ENCODE data around the gene CYP26B1. TPM values are rescaled to one million over a fixed set of nuclear protein-coding genes. Genes with fewer than 3 reads are reported as not detected.

Gene CYP26B1
- total RNA-seq, 1 experiment from 2014 or later: 1.8 TPM

DNA sequence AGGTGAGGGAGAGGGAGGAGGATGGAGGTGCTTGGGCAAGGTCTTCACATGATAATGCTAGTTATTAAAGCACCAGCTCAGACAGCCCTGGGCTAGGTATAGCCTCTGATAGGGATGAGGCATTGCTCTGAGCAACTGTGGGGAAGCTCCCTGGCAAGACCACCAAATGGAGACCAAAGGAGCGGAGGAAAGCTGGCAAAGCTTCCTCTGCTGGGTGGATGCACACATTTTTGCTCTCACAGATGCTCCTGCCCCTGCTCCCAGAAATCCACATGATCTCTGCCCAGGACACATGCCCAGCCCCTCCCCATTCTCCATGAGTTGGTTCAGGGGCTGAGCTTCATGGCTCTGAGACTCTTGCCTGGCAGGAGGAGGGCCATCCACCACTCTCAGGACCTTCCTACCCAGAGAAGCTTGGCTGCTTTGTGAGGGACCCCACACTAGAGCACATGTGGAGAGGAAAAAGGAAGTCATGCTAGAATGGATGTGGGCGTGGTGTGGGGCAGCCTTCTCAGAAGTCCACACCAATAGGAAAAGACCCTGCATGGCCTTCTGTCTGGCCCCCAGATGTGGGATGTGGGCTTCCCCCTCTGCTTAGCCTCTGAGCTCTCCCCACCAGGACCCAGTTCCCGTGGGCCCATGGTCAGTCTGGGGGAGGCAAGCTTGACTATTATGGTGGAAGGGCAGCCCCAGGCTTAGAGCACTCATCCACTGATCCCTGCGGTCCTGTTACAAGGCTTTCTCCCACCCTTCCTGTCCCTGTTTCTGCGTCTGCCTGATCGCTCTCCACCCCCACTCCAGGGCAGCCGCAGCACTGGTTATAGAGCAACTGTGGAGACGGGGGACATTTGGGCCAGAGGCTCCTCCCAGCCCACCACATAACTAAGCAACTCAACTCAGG, 10.5 kb upstream of the CYP26B1 start:
- in situ Hi-C loops (cut with HindIII; ENCODE audit: low pct_unique_long_range_greater_than_20kb, low sequenced_read_pairs): no loop called here
- no peak for DNase-seq (ENCODE audit: low read depth, low spot score)

DNA sequence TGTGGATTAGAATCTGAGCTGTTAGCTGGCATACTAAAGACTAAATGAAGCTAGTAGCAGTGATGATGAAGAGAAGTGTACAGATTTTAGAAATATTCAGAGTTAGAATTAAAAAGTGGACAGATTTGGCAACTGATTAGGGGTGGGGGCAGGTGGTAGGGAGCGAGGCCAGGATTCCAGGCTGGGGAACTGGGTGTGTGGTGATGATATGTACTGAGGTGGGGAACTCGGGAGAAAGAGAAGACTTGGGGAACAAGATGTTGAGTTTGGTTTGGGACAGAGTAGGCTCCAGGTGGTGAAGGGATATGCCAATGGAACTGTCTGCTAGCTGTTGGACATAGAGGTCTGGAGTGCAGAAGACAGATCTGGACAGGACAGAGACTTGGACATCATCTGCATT, 9.2 kb upstream of the CYP26B1 start:
- in situ Hi-C loops (cut with HindIII; ENCODE audit: low pct_unique_long_range_greater_than_20kb, low sequenced_read_pairs): no loop called here
- DNase-seq (ENCODE audit: low read depth, low spot score): no peak

GRCh38 chr2:72155737-72156136, 8.1 kb upstream of the CYP26B1 start:
- no peak for DNase-seq (ENCODE audit: low read depth, low spot score)
- in situ Hi-C loops (cut with HindIII; ENCODE audit: low pct_unique_long_range_greater_than_20kb, low sequenced_read_pairs): no loop called here

- in situ Hi-C loops (cut with HindIII; ENCODE audit: low pct_unique_long_range_greater_than_20kb, low sequenced_read_pairs): no loop called here
- no peak for DNase-seq (ENCODE audit: low read depth, low spot score)
These were observed 7.5 kb upstream of the CYP26B1 start for GRCh38 chr2:72155151-72155550.

DNA sequence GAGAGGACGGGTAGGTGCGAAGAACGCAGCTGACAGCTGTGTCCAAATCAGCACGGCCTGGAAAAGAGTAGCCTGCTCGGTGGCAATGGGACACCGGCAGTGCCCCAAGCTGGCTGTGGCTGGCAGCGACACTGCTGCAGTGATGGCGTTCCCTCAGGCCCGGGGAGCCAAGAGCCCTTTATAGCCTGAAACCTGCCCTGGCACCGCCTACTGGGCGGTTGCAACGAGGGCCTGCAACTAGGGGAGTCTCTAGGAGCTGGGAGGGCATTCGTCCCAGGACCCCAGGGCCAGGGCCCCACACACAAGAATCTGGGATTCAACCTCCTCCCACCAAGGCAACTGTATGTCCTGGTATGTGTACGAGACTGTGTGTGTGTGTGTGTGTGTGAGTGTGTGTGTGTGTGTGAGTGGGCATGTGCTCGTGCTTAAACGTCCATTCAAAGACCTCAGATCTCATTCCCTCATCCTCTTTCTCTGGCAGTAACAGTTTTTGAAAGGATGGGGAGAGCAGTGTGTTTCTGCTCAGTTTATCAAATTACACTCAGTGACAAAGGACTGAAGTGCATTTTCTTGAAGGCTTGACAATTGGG, 6.8 kb upstream of the CYP26B1 start:
- in situ Hi-C loops (cut with HindIII; ENCODE audit: low pct_unique_long_range_greater_than_20kb, low sequenced_read_pairs): no loop called here
- no peak for DNase-seq (ENCODE audit: low read depth, low spot score)

DNA sequence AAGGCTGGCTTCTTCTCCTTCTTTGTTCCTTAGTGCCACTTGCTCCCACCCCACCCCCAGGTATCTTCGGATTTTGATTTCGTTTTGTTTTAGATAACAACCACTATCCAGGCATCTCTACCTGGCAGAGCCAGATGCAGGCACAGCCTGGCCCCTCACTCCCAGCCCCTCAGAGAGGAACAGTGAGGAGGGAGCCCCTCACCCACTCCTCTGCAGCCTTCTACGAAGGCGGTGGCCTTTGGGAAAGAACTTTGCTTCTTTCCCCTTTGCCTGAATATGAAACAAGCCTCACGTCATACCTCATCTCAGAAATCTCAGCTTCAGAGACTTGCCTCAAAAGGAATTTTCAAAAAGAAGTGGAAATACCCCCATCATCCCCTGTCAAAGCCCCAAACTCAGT, 6.3 kb upstream of the CYP26B1 start:
- in situ Hi-C loops (cut with HindIII; ENCODE audit: low pct_unique_long_range_greater_than_20kb, low sequenced_read_pairs): no loop called here
- no peak for DNase-seq (ENCODE audit: low read depth, low spot score)

- no peak for DNase-seq (ENCODE audit: low read depth, low spot score)
- in situ Hi-C loops (cut with HindIII; ENCODE audit: low pct_unique_long_range_greater_than_20kb, low sequenced_read_pairs): no loop called here
These were observed 5.5 kb upstream of the CYP26B1 start for GRCh38 chr2:72153026-72153791.

DNA sequence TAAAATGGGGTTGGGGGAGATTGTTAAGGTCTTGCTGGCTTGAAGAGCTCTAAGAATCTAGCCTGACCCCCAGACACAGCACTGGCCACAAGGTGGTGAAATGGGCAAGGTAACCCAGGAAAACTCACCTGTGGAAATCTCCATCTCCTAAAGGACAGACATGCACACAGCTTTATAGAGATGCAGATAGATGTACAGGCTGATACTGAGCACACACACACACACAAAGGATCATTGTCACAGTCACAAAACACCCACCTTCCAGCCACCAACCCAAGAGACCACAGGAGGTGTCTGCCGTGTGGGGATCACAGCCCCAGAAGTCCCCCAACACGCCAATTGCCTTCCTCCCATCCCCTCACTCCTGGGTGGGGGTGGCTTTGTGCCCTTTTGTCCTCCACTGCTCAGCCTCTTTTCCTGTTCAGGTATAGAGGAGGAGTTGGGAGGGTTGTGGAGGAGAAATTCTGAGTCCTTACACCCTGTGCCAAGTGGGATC, 3.2 kb upstream of the CYP26B1 start:
- in situ Hi-C loops (cut with HindIII; ENCODE audit: low pct_unique_long_range_greater_than_20kb, low sequenced_read_pairs): no loop called here
- DNase-seq (ENCODE audit: low read depth, low spot score): no peak

DNA sequence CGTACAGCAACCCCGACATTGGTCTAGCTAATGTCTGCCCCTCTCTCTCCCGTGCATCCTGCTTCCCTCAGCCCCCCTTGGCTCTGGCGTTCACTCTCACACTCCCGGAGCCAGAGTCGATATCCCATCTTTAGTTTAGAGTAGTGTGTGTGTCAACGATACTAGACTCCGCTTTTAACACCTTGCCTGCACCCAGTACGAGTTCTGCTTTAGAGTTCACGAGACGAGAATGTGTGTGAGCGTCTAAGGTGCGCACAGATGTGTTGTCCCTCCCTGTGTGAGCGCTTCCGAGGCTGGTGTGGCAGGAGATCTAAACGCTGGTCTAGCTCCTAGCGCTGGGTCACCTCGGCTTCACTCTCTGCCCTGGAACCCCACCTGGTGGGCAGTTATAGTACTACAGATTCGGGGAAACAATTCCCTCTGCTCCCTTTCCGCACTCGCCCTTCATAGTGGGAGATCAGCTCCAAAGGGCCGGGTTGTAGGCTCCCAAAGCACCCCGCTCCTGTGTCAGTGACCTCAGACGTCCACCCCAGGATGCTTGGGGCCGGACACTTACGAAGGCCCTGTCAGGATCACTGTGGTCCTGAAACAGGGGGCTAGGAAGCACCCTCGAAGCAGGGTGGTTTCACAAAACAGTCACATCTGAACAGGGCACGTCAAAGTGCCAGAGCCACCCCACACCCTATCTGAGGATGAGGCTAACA, 2.6 kb upstream of the CYP26B1 start:
- in situ Hi-C loops (cut with HindIII; ENCODE audit: low pct_unique_long_range_greater_than_20kb, low sequenced_read_pairs): no loop called here
- DNase-seq (ENCODE audit: low read depth, low spot score): peak; percentile 88

DNA sequence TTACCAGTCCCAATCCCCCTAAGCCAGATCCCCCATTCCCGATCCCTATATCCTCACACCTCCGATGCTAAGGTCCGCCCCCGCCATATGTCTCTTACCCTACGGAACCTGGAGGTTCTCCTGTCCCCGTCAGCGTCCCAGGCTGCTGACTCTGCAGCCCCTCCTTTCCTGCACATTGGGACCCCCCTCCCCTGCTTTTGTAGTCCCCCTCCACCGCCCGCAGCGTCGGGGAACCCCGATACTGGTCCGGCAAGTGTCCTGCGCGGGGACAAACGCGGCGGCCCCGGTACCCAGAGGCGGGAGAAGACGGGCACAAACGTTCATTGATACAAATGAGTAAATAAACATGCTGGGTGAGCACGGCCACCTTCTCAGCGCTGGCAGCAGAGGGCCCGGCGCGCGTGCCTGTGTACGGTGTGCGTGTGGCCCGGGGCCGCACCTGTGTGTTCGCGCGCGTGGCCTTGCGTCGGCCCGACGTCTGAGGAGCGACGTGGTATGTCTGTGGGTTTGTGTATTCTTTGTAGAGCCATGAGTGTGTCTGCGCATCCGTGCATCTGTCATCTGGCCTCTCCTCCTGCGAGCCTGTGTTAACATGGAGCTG, 2.0 kb upstream of the CYP26B1 start:
- DNase-seq (ENCODE audit: low read depth, low spot score): no peak
- in situ Hi-C loops (cut with HindIII; ENCODE audit: low pct_unique_long_range_greater_than_20kb, low sequenced_read_pairs): no loop called here

GRCh38 chr2:72148837-72149555, 1.3 kb upstream of the CYP26B1 start:
- in situ Hi-C loops (cut with HindIII; ENCODE audit: low pct_unique_long_range_greater_than_20kb, low sequenced_read_pairs): no loop called here
- DNase-seq (ENCODE audit: low read depth, low spot score): peak; percentile 21

GRCh38 chr2:72148003-72148836, 558 bp upstream of the CYP26B1 start:
- DNase-seq (ENCODE audit: low read depth, low spot score): no peak
- in situ Hi-C loops (cut with HindIII; ENCODE audit: low pct_unique_long_range_greater_than_20kb, low sequenced_read_pairs): no loop called here

DNA sequence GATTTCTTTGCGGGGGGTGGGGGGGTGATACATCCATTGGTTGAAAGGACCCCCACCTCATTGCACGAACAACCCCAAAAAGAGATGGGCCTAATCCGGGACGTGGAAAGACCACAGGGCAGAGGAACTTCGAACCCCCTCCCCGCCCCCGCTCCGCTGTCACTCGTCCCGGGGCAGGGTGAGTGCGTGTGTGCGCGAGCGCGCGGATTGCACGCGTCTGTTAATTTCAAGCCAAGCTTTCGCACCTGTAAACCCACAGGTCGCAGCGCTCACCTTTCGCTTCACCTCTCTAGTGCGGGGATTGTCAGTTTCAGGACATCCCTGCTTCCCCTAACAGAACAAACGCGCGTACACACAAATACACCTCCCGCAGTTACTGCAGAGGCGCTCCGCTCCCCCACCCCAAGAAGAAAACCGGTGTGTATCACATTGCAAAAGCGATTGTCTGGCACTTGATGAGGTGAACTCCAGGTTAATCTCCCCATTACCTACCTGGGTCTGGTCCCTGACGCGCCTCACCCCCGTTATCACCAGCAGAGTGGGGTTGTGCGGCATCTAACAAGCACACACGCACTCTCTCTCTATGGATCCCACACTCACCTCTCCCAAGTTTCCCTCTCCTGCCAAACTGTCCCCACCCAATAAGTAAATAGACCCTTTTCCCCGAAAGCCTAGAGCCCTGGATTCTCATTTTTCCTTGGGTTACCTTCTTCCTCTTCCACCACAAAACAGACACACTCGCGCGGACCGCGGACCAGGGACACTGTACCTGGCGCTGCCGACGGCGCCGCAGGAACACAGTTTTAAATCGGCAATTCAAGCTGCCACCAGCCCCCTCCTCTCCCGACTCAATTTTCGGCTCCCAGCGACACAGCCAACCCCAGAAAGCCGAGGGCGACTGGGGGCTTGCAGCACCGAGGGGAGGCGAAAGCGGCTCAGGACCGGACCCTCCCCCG, 1.0 kb downstream of the CYP26B1 start:
- in situ Hi-C loops (cut with HindIII; ENCODE audit: low pct_unique_long_range_greater_than_20kb, low sequenced_read_pairs): no loop called here
- no peak for DNase-seq (ENCODE audit: low read depth, low spot score)

DNA sequence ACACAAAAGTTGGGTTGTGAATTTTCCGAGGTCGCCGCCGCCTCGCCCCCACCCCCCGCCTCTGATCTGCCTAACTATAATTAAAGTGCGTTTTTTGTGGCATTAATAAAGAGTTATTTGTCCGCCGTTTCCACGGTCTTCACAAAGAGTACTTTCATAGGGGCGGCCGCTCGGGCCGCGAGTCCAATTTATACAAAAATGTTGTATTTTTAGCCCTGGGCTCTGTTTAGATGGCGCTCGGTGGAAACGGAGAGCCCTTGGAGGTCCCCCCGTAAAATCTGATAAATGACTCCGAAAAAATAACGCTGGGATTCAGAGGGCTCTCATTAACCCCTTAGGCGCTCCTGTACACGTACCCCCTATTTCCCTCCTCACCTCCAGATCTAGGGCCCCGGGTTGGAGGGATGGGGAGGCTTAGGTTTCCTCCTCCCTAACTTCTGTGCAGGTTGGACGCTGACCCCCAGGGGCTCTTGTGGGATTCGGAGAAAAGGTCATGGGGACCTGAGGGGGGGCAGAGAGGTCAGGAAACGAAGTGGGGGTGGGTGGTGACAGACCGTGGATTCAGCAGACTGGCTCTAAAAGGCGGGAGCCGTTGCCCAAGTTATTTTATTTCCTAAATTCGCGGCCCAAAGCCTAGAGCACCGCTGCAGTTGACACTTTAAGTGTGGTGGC, 1.9 kb downstream of the CYP26B1 start:
- in situ Hi-C loops (cut with HindIII; ENCODE audit: low pct_unique_long_range_greater_than_20kb, low sequenced_read_pairs): no loop called here
- DNase-seq (ENCODE audit: low read depth, low spot score): peak; percentile 60

- in situ Hi-C loops (cut with HindIII; ENCODE audit: low pct_unique_long_range_greater_than_20kb, low sequenced_read_pairs): no loop called here
- DNase-seq (ENCODE audit: low read depth, low spot score): peak; percentile 57
These were observed 2.4 kb downstream of the CYP26B1 start for GRCh38 chr2:72145289-72145657.

Measured in SK-MEL-5 (cell line).